ENCODE data around the gene ZNF497.

- no peak for TF ChIP-seq CTCF (IDR thresholded peaks at IDR 0.05)
- TF ChIP-seq, protein P1, sequence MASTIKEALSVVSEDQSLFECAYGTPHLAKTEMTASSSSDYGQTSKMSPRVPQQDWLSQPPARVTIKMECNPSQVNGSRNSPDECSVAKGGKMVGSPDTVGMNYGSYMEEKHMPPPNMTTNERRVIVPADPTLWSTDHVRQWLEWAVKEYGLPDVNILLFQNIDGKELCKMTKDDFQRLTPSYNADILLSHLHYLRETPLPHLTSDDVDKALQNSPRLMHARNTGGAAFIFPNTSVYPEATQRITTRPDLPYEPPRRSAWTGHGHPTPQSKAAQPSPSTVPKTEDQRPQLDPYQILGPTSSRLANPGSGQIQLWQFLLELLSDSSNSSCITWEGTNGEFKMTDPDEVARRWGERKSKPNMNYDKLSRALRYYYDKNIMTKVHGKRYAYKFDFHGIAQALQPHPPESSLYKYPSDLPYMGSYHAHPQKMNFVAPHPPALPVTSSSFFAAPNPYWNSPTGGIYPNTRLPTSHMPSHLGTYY (CRISPR knock-in tag; IDR thresholded peaks at IDR 0.05): no peak
- no peak for TF ChIP-seq CREM (CRISPR knock-in tag; IDR thresholded peaks at IDR 0.05)
- TF ChIP-seq, protein P2, sequence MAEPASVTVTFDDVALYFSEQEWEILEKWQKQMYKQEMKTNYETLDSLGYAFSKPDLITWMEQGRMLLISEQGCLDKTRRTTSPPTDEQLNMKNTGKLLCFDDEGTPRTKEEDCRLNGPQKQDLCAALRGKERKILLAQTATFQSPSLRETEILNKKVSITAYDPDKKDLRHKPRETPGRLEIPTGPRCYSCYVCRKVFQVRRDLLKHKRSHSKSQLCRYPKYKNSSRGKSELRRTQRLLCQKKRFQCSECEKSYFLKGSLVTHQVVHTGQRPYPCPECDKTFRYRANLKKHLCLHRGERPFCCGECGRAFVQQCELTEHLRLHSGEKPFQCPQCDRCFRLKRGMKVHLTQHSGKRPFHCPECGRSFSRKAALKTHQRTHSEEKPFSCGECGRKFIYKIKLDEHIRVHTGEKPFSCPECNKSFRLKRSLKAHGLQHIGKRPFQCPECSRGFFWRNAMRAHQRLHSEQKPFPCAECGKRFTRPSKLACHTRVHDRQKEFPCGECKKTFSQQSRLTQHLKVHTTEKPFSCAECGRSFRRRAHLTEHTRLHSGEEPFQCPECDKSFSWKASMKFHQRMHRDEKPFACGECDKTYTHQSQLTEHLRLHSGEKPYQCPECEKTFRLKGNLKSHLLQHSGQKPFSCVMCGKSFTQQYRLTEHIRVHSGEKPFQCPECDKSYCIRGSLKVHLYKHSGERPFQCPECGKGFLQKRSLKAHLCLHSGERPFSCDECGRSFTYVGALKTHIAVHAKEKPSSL (CRISPR knock-in tag; conservative IDR thresholded peaks at IDR 0.05): no peak
- TF ChIP-seq SP1 (CRISPR knock-in tag; conservative IDR thresholded peaks at IDR 0.05): no peak
- no peak for TF ChIP-seq ZNF232 (CRISPR knock-in tag; IDR thresholded peaks at IDR 0.05)
- no peak for TF ChIP-seq FOXP1 (CRISPR knock-in tag; IDR thresholded peaks at IDR 0.05; ENCODE audit: borderline replicate concordance)
- TF ChIP-seq, protein P3, sequence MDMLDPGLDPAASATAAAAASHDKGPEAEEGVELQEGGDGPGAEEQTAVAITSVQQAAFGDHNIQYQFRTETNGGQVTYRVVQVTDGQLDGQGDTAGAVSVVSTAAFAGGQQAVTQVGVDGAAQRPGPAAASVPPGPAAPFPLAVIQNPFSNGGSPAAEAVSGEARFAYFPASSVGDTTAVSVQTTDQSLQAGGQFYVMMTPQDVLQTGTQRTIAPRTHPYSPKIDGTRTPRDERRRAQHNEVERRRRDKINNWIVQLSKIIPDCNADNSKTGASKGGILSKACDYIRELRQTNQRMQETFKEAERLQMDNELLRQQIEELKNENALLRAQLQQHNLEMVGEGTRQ (CRISPR knock-in tag; IDR thresholded peaks at IDR 0.05): no peak
- TF ChIP-seq ZNF512 (CRISPR knock-in tag; IDR thresholded peaks at IDR 0.05; ENCODE audit: borderline replicate concordance): no peak
These were observed 24.2 kb downstream of the ZNF497 start for GRCh38 chr19:58338336-58338735.
